Suprapubic skin (tissue), 4 donors: ENCODE data around the gene PSMD13. TPM values are rescaled to one million over a fixed set of nuclear protein-coding genes. Genes with fewer than 3 reads are reported as not detected.

Source experiments
- DNase-seq, 2 donors: peaks; one replicate each; pipeline ENCODE4 v3.0.0-alpha.2; 2019; ENCODE audit warnings: low spot score in 2 of 2
- H3K27ac ChIP-seq: fragments of 200-600 bp; sonication (generic); one replicate; pipeline ENCODE4 v1.5.1; 2019
- H3K27me3 ChIP-seq: fragments of 200-600 bp; sonication (generic); one replicate; pipeline ENCODE4 v1.5.1; 2019
- H3K36me3 ChIP-seq: fragments of 200-600 bp; sonication (generic); one replicate; pipeline ENCODE4 v1.5.1; 2019
- H3K4me1 ChIP-seq: fragments of 200-600 bp; sonication (generic); one replicate; pipeline ENCODE4 v1.5.1; 2019
- H3K4me3 ChIP-seq: fragments of 200-600 bp; sonication (generic); one replicate; pipeline ENCODE4 v1.5.1; 2019; ENCODE audit warnings: mild to moderate bottlenecking
- H3K9me3 ChIP-seq: fragments of 200-600 bp; sonication (generic); one replicate; pipeline ENCODE4 v1.5.1; 2019
- EP300 ChIP-seq: sonication (generic); formaldehyde crosslinking; IDR thresholded peaks from one replicate; pipeline ENCODE4 v1.6.1; 2017; ENCODE audit warnings: antibody characterized with exemption
- POLR2A ChIP-seq, 2 donors: fragments of 450-650 bp; IDR thresholded peaks; one replicate each; pipeline ENCODE4 v1.6.1; 2017; ENCODE audit warnings: antibody characterized with exemption in 2 of 2, mild to moderate bottlenecking in 2 of 2, moderate library complexity in 2 of 2
- POLR2AphosphoS5 ChIP-seq, 3 donors: sonication (generic); formaldehyde crosslinking; IDR thresholded peaks; one replicate each; pipeline ENCODE4 v1.6.1; 2017; ENCODE audit warnings: antibody characterized with exemption in 3 of 3
- WGBS: methylation state at CpG from one replicate; pipeline ENCODE4 v1.1.5; 2018; 5-methylcytosine and 5-hydroxymethylcytosine counted together
- total RNA-seq, 4 donors: library from RNA; depleted of rRNA; stranded (reverse); fragments of >200 nt; gene quantifications; one replicate each; pipeline ENCODE4 v1.1.0, GENCODE V29; 2016
- TF ChIP-seq, protein P1 (sequence below), 2 donors: fragments of 200-600 bp in 1 of 2; fragments of 450-650 bp in 1 of 2; sonication (generic) in 1 of 2; IDR thresholded peaks; one replicate each; pipeline ENCODE4 v1.5.1; 2016 to 2019; ENCODE audit warnings: antibody characterized with exemption in 2 of 2, mild to moderate bottlenecking in 1 of 2, moderate library complexity in 1 of 2

PSMD13 gene
- total RNA-seq, 4 donors from 2014 or later = 70.3 to 97.8 (median 87.3) TPM

DNA sequence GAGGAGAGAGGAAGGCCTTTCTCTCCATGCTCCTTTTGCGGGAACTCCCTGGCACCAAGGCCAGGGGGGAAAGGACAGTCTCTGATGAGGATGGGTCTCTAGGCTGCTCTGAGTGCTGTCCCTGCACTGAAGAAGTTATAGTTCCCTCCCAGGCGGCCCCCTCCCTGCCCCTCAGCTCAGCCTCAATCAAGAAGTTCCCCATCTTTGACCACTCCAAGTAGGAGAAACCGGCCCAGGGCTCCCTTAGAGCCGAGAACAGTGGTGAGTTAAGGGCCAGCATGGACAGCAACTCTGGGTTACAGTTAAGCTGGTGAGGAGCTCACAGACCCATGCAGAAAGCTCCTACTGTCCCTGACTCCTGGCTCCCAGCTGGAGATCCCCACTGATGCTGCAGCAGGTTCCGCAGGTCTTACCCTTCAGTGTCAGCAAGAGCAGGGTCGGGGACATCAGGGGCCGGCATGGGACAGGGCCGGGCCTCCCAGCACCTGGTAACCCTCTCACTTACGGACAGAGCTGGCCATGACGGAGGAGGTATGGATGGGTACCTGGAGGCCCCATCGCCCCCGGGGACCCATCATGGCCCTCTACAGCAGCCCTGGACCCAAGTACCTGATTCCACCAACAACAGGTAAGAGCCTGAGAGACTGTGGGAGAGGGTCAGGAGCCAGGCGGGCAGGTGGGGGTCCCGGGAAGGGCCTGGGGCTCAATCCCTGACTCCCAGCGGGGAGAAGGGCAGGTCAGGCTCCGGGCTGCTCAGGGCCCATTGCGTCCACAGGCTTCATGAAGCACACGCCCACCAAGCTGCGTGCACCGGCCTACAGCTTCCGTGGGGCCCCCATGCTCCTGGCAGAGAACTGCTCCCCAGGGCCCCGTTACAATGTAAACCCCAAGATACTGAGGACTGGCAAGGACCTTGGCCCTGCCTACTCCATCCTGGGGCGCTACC lies 39.7 kb upstream of the PSMD13 start:
- H3K4me3 ChIP-seq = no peak overlapping the region
- H3K36me3 ChIP-seq = peaks cover 12% of the 10 kb centered on the region
- no peaks in the 10 kb centered on the region for H3K9me3 ChIP-seq
- no peak overlapping the region for H3K27ac ChIP-seq
- no peak for TF ChIP-seq POLR2A (IDR thresholded peaks at IDR 0.05)
- TF ChIP-seq, protein P1, sequence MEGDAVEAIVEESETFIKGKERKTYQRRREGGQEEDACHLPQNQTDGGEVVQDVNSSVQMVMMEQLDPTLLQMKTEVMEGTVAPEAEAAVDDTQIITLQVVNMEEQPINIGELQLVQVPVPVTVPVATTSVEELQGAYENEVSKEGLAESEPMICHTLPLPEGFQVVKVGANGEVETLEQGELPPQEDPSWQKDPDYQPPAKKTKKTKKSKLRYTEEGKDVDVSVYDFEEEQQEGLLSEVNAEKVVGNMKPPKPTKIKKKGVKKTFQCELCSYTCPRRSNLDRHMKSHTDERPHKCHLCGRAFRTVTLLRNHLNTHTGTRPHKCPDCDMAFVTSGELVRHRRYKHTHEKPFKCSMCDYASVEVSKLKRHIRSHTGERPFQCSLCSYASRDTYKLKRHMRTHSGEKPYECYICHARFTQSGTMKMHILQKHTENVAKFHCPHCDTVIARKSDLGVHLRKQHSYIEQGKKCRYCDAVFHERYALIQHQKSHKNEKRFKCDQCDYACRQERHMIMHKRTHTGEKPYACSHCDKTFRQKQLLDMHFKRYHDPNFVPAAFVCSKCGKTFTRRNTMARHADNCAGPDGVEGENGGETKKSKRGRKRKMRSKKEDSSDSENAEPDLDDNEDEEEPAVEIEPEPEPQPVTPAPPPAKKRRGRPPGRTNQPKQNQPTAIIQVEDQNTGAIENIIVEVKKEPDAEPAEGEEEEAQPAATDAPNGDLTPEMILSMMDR (IDR thresholded peaks at IDR 0.05) = no peak
- no peak for TF ChIP-seq EP300
- 80% methylated on average over 1 of the region's 23 CpGs for WGBS
- H3K27me3 ChIP-seq = peaks cover 3% of the 10 kb centered on the region
- H3K4me1 ChIP-seq = no peaks in the 10 kb centered on the region
- DNase-seq = peak; percentile 48 to 72

DNA sequence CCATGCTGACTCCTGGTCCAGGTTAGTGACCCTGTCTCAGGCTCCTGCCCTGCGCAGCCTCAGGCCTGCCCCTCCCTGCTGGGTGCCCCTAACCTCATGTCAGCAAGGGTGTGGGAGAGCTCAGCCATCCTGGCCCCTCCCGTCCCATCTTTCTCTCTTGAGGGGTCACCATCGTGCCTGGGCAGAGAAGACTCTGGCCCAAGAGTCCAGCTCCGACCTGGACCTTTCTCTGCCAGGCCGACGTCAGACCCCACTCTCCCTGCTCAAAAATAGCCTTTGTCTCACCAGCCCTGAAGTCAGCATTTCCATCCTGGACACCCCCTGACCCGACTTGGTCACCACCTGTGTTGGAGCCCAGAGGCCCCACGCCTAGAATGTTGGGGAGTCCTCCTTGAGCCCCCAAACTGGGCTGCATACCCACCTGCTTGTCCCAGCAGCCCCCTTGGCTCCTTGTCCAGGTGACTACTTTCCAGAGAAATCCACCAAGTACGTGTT lies 39.0 kb upstream of the PSMD13 start:
- WGBS = 85% methylated on average over 9 of the region's 9 CpGs
- no peaks in the 10 kb centered on the region for H3K4me1 ChIP-seq
- H3K9me3 ChIP-seq = no peaks in the 10 kb centered on the region
- no peak overlapping the region for H3K4me3 ChIP-seq
- peak; percentile 47 to 70 for DNase-seq
- no peak overlapping the region for H3K27ac ChIP-seq
- peaks cover 3% of the 10 kb centered on the region for H3K27me3 ChIP-seq
- H3K36me3 ChIP-seq = peaks cover 13% of the 10 kb centered on the region
- TF ChIP-seq, protein P1 (IDR thresholded peaks at IDR 0.05) = no peak
- TF ChIP-seq POLR2A (IDR thresholded peaks at IDR 0.05) = no peak
- no peak for TF ChIP-seq POLR2AphosphoS5 (IDR thresholded peaks at IDR 0.05)
- TF ChIP-seq EP300 = no peak

DNA sequence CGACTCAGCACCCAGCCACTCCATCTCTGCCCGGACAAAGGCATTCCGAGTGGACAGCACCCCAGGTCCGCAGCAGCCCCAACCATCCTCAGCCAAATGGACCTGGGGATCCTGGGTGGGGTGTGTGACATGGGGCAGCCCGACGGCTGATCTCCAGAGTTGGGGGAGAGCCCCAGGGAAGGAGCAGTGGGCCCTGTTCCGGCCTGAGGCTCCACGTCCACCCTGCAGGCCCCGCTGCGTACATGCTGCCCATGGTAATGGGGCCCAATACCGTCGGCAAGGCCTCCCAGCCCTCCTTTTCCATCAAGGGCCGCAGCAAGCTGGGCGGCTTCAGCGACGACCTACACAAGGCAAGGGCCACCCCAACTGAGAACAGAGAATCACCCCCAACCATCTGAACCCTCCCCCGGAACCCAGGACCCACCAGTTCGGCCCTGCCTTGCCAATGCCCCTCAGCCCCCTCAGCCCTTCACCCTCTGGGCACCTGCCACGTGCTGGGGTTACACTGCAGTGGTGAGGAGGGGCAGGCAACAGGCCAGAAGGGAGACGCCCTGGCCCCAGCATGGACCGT lies 38.5 kb upstream of the PSMD13 start:
- no peaks in the 10 kb centered on the region for H3K9me3 ChIP-seq
- WGBS = 89% methylated on average over 13 of the region's 21 CpGs
- peaks cover 3% of the 10 kb centered on the region for H3K27me3 ChIP-seq
- H3K27ac ChIP-seq = no peak overlapping the region
- peaks cover 18% of the 10 kb centered on the region for H3K36me3 ChIP-seq
- no peak for TF ChIP-seq EP300
- TF ChIP-seq, protein P1 (IDR thresholded peaks at IDR 0.05) = no peak
- TF ChIP-seq POLR2A (IDR thresholded peaks at IDR 0.05) = no peak
- TF ChIP-seq POLR2AphosphoS5 (IDR thresholded peaks at IDR 0.05) = no peak
- peaks cover 5% of the 10 kb centered on the region for H3K4me1 ChIP-seq
- H3K4me3 ChIP-seq = no peak overlapping the region
- DNase-seq = peak in 1 of 2 donors; percentile 54

DNA sequence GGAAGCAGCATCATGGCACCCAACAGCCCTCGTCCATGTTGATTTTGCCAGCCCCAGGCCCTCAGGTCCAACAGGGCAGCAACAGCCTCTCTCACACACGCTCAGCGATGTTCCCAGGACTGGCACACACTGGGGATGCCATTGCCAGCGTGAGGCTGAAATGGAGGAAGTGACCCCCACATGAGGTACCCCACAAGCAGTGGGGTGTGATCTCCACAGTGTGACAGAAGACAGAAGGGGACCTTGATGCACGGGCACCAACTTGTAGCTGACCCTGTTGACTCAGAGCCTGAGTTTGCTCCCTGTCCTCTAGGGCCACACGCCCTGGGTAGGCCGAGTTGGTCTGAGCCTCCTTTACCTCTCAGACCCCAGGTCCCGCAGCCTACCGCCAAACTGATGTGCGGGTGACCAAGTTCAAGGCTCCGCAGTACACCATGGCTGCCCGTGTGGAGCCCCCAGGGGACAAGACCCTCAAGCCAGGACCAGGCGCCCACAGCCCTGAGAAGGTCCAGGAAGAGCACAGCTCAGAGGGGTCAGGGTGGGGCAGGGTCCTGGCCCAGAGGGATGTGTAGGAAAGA lies 37.7 kb upstream of the PSMD13 start:
- peak; percentile 52 to 67 for DNase-seq
- Histone ChIP-seq H3K4me3 (no peak overlapping the region), H3K4me1 (peaks cover 13% of the 10 kb centered on the region), H3K9me3 (no peaks in the 10 kb centered on the region), H3K27me3 (no peaks in the 10 kb centered on the region), H3K36me3 (peaks cover 26% of the 10 kb centered on the region), H3K27ac (no peak overlapping the region)
- WGBS = 78% methylated on average over 10 of the region's 13 CpGs
- no peak for TF ChIP-seq POLR2A (IDR thresholded peaks at IDR 0.05)
- TF ChIP-seq, protein P1 (IDR thresholded peaks at IDR 0.05) = no peak
- no peak for TF ChIP-seq POLR2AphosphoS5 (IDR thresholded peaks at IDR 0.05)
- TF ChIP-seq EP300 = no peak

DNA sequence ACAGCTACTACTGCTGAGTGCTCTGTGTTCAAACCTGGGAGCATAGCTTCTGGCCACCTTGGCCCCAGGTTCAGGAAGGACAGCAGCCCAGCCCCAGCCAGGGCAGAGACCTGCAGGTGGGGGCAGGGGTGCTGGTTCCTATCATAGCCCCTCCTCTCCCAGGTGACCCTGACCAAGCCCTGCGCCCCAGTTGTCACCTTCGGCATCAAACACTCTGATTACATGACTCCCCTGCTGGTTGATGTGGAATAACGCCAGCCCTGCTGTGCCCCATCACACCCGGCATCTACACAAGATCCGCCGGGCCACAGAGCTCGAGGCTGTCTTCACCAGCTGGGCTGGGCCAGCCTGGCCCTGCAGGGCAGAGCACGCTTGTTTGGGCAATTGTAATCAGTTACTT lies 37.0 kb upstream of the PSMD13 start:
- peaks cover 33% of the 10 kb centered on the region for H3K36me3 ChIP-seq

More for the DNA sequence above, 37.0 kb upstream of the PSMD13 start:
- Histone ChIP-seq H3K27ac (no peak overlapping the region), H3K27me3 (no peaks in the 10 kb centered on the region), H3K4me3 (no peak overlapping the region), H3K9me3 (no peaks in the 10 kb centered on the region), H3K4me1 (peaks cover 19% of the 10 kb centered on the region)
- TF ChIP-seq, protein P1 (IDR thresholded peaks at IDR 0.05) = no peak
- TF ChIP-seq EP300 (no peak), POLR2A (IDR thresholded peaks at IDR 0.05) (no peak), POLR2AphosphoS5 (IDR thresholded peaks at IDR 0.05) (no peak)
- 69% methylated on average over 8 of the region's 8 CpGs for WGBS
- peak; percentile 54 to 68 for DNase-seq
